GM12878 (cell line): ENCODE results near the gene FAM161A.

Experiments
- EZH2 ChIP-seq: IDR thresholded peaks from 2 replicates; pipeline ENCODE4 v1.6.1; 2012; ENCODE audit warnings: low read depth, mild to moderate bottlenecking, control low read depth, inconsistent platforms, low read length, borderline replicate concordance; ENCODE audit not compliant: control insufficient read depth
- GABPA ChIP-seq: IDR thresholded peaks from 2 replicates; pipeline ENCODE4 v1.6.1; 2014; ENCODE audit warnings: antibody characterized with exemption, low read depth, mild to moderate bottlenecking, inconsistent platforms
- POLR2A ChIP-seq: IDR thresholded peaks from 2 replicates; pipeline ENCODE4 v1.6.1; 2011; ENCODE audit warnings: low read depth, mild to moderate bottlenecking, low read length
- POLR2AphosphoS5 ChIP-seq: IDR thresholded peaks from 2 replicates; pipeline ENCODE4 v1.6.1; 2011; ENCODE audit warnings: mild to moderate bottlenecking, low read length, inconsistent platforms
- PRDM15 ChIP-seq: fragments of 450-650 bp; formaldehyde crosslinking; IDR thresholded peaks from 2 replicates; pipeline ENCODE4 v1.4.0; 2020; ENCODE audit warnings: mild to moderate bottlenecking, moderate library complexity
- RAD21 ChIP-seq: IDR thresholded peaks from 2 replicates; pipeline ENCODE4 v1.6.1; 2011; ENCODE audit warnings: mild to moderate bottlenecking, low read depth, low read length, moderate library complexity; ENCODE audit not compliant: insufficient read depth
- REST ChIP-seq: IDR thresholded peaks from 2 replicates; pipeline ENCODE4 v1.6.1; 2012; ENCODE audit warnings: mild to moderate bottlenecking, low read depth, low read length
- SIN3A ChIP-seq: IDR thresholded peaks from 2 replicates; pipeline ENCODE4 v1.6.1; 2012; ENCODE audit warnings: low read depth, low read length, improper control_type of control experiment
- SRF ChIP-seq, 2 experiments: IDR thresholded peaks; 2 replicates each; pipeline ENCODE4 v1.6.1; 2011; ENCODE audit warnings: low read depth in 2 of 2, low read length in 2 of 2, mild to moderate bottlenecking in 1 of 2, moderate library complexity in 1 of 2
- STAT1 ChIP-seq: fragments of 450-650 bp; conservative IDR thresholded peaks from 2 replicates; pipeline ENCODE4 v1.6.1; 2014; ENCODE audit warnings: antibody characterized with exemption, mild to moderate bottlenecking
- ZNF24 ChIP-seq: fragments of 450-650 bp; IDR thresholded peaks from 2 replicates; pipeline ENCODE4 v1.6.1; 2017; ENCODE audit warnings: antibody characterized with exemption, mild to moderate bottlenecking
- TF ChIP-seq, protein P1 (sequence below), 3 experiments: IDR thresholded peaks in 2 of 3; conservative IDR thresholded peaks in 1 of 3; 2 replicates each; pipeline ENCODE4 v1.5.1; 2011; ENCODE audit warnings: low read depth in 3 of 3, low read length in 3 of 3, mild to moderate bottlenecking in 3 of 3, control low read depth in 2 of 3, moderate library complexity in 2 of 3, inconsistent platforms in 1 of 3, mixed read lengths in 1 of 3; ENCODE audit not compliant: control insufficient read depth in 2 of 3, insufficient read depth in 1 of 3; ENCODE audit errors: extremely low read depth in 1 of 3
- TF ChIP-seq, protein P2 (sequence below): IDR thresholded peaks from 2 replicates; pipeline ENCODE4 v1.6.1; 2012; ENCODE audit warnings: low read depth, low read length, improper control_type of control experiment

DNA sequence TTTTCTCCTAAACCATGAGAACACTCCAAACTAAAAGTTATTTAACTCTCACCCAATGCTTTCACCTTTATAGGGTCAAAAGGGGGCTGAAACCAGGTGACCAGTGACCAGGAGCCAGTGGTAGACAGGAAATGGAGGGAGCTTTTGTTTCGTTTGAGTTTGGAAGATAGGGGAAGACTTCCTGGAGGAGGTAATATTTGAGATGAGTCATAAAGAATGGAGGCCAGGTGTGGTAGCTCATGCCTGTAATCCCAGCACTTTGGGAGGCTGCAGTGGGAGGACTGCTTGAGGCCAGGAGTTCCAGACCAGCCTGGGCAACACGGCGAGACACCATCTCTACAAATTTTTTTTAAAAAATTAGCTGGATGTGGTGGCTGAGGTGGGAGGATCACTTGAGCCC is 8.5 kb downstream of the FAM161A start:
- TF ChIP-seq STAT1 = no peak
- TF ChIP-seq GABPA = no peak
- TF ChIP-seq REST = no peak
- no peak for TF ChIP-seq RAD21
- no peak for TF ChIP-seq ZNF24
- TF ChIP-seq, protein P1, sequence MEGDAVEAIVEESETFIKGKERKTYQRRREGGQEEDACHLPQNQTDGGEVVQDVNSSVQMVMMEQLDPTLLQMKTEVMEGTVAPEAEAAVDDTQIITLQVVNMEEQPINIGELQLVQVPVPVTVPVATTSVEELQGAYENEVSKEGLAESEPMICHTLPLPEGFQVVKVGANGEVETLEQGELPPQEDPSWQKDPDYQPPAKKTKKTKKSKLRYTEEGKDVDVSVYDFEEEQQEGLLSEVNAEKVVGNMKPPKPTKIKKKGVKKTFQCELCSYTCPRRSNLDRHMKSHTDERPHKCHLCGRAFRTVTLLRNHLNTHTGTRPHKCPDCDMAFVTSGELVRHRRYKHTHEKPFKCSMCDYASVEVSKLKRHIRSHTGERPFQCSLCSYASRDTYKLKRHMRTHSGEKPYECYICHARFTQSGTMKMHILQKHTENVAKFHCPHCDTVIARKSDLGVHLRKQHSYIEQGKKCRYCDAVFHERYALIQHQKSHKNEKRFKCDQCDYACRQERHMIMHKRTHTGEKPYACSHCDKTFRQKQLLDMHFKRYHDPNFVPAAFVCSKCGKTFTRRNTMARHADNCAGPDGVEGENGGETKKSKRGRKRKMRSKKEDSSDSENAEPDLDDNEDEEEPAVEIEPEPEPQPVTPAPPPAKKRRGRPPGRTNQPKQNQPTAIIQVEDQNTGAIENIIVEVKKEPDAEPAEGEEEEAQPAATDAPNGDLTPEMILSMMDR (IDR thresholded peaks at IDR 0.05 in 2 of 3, conservative IDR thresholded peaks at IDR 0.05 in 1 of 3; ENCODE audit: control insufficient read depth in 2 of 3, extremely low read depth in 1 of 3, insufficient read depth in 1 of 3, low read depth in 3 of 3, low read length in 3 of 3) = no peak
- no peak for TF ChIP-seq SRF (IDR thresholded peaks at IDR 0.05; ENCODE audit: low read depth in 2 of 2, low read length in 2 of 2)
- TF ChIP-seq EZH2 = no peak
- TF ChIP-seq POLR2AphosphoS5 = no peak
- TF ChIP-seq POLR2A = no peak
- TF ChIP-seq PRDM15 (CRISPR knock-in tag) = no peak
- TF ChIP-seq, protein P2, sequence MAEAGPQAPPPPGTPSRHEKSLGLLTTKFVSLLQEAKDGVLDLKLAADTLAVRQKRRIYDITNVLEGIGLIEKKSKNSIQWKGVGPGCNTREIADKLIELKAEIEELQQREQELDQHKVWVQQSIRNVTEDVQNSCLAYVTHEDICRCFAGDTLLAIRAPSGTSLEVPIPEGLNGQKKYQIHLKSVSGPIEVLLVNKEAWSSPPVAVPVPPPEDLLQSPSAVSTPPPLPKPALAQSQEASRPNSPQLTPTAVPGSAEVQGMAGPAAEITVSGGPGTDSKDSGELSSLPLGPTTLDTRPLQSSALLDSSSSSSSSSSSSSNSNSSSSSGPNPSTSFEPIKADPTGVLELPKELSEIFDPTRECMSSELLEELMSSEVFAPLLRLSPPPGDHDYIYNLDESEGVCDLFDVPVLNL = no peak
- TF ChIP-seq SIN3A = no peak
